IPS-18a (cell line): ENCODE data around the gene C3orf62.

ENCODE experiments used
- H3K27ac ChIP-seq: one replicate; pipeline ENCODE4 v1.5.1; 2013; ENCODE audit warnings: low read length
- H3K27me3 ChIP-seq: one replicate; pipeline ENCODE4 v1.6.1; 2013; ENCODE audit warnings: mild to moderate bottlenecking, low read length; ENCODE audit not compliant: control insufficient read depth, insufficient read depth
- H3K36me3 ChIP-seq: one replicate; pipeline ENCODE4 v1.6.1; 2013; ENCODE audit warnings: low read depth, low read length; ENCODE audit not compliant: control insufficient read depth
- H3K4me1 ChIP-seq: one replicate; pipeline ENCODE4 v1.6.1; 2013; ENCODE audit warnings: low read depth, low read length; ENCODE audit not compliant: control insufficient read depth
- H3K4me3 ChIP-seq: one replicate; pipeline ENCODE4 v1.5.1; 2013; ENCODE audit warnings: low read length
- H3K9ac ChIP-seq: one replicate; pipeline ENCODE4 v1.6.1; 2013; ENCODE audit warnings: mild to moderate bottlenecking, low read length, moderate library complexity
- H3K9me3 ChIP-seq: one replicate; pipeline ENCODE4 v1.6.1; 2013; ENCODE audit warnings: low read depth, low read length; ENCODE audit not compliant: control insufficient read depth

C3orf62 gene

DNA sequence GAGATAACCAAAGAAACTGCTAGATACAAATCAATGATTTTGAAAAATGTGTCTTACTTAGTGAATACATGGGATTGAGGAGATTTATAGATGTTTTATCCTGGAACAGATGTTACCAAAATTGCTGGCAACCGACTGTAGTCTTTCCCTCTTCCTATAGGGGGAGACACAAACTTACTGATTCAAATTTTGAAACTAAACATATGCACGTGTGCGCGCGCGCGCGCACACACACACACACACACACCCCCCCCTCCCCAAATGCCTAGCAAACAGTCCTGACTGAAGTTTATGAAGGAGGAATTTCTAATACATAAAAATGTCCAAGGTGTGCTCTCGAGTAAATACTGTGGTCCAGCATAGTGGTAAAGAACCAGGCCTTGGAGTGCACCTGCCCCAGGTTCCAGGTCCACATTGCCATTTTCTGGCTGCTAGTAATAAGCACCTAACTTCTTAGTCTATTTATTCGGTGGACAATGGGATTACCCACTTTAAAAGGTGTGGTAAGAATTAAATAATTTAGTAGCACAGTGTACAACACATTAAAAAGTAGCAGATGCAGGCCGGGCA is 18.5 kb upstream of the C3orf62 start:
- Histone ChIP-seq H3K9ac (no peak overlapping the region), H3K27ac (no peak overlapping the region), H3K4me1 (no peaks in the 10 kb centered on the region), H3K36me3 (peaks cover 54% of the 10 kb centered on the region), H3K27me3 (no peaks in the 10 kb centered on the region), H3K9me3 (no peaks in the 10 kb centered on the region), H3K4me3 (no peak overlapping the region)

GRCh38 chr3:49294343-49294742 is 17.3 kb upstream of the C3orf62 start:
- H3K27me3 ChIP-seq = no peaks in the 10 kb centered on the region
- no peaks in the 10 kb centered on the region for H3K4me1 ChIP-seq
- H3K9ac ChIP-seq = no peak overlapping the region
- peaks cover 50% of the 10 kb centered on the region for H3K36me3 ChIP-seq
- no peak overlapping the region for H3K27ac ChIP-seq
- no peaks in the 10 kb centered on the region for H3K9me3 ChIP-seq
- H3K4me3 ChIP-seq = no peak overlapping the region

- H3K27me3 ChIP-seq = no peaks in the 10 kb centered on the region
- no peak overlapping the region for H3K27ac ChIP-seq
- H3K4me1 ChIP-seq = no peaks in the 10 kb centered on the region
- peaks cover 43% of the 10 kb centered on the region for H3K36me3 ChIP-seq
- no peak overlapping the region for H3K9ac ChIP-seq
- no peaks in the 10 kb centered on the region for H3K9me3 ChIP-seq
- no peak overlapping the region for H3K4me3 ChIP-seq
Measured at GRCh38 chr3:49283997-49284396, 7.0 kb upstream of the C3orf62 start.

DNA sequence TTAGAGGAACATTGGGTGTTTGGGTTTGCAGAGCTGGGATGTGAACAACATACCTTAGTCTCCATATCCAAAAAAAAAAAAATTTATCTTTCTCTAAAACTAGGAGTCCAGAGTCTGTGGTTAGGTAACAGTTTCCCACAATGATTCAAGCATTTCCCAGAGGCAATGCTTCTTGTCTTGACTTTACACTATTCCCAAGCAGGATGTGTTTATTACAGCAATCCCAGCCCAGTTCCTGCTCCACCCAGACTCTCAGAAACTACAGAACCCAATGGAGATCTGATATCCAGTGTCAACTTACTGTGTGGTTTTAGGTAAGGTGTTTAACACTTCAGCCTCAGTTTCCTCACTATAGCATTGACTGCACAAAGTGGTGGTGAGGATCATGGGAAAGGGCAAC is 2.3 kb upstream of the C3orf62 start:
- Histone ChIP-seq H3K4me3 (no peak overlapping the region), H3K27me3 (no peaks in the 10 kb centered on the region), H3K36me3 (peaks cover 31% of the 10 kb centered on the region), H3K9me3 (no peaks in the 10 kb centered on the region), H3K27ac (no peak overlapping the region), H3K4me1 (no peaks in the 10 kb centered on the region), H3K9ac (no peak overlapping the region)

DNA sequence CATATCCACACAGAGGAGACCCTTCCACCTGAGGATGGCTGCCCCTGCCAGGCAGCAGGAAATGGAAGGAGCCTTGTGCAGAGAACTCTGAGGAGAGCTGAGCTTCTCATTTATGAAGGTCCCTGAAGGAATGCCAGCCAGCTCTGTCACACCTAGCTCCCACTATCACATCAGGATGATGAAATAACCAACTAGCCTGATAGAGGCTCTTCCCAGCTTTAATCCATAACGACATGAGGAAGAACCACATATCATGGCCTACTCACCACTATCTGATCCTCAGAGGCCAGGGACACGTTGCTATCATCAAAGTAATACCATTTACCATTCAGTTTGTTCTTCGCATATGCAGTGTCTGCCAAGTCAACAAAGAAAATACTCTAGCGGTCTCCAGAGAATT is 1.5 kb upstream of the C3orf62 start:
- H3K9me3 ChIP-seq = no peaks in the 10 kb centered on the region
- peaks cover 22% of the 10 kb centered on the region for H3K36me3 ChIP-seq
- H3K9ac ChIP-seq = no peak overlapping the region
- no peak overlapping the region for H3K27ac ChIP-seq
- no peaks in the 10 kb centered on the region for H3K4me1 ChIP-seq
- no peaks in the 10 kb centered on the region for H3K27me3 ChIP-seq
- no peak overlapping the region for H3K4me3 ChIP-seq

- no peak overlapping the region for H3K27ac ChIP-seq
- H3K4me1 ChIP-seq = no peaks in the 10 kb centered on the region
- H3K36me3 ChIP-seq = peaks cover 18% of the 10 kb centered on the region
- no peak overlapping the region for H3K9ac ChIP-seq
- H3K9me3 ChIP-seq = no peaks in the 10 kb centered on the region
- H3K4me3 ChIP-seq = no peak overlapping the region
- H3K27me3 ChIP-seq = no peaks in the 10 kb centered on the region
Measured at GRCh38 chr3:49277383-49277775, 347 bp upstream of the C3orf62 start.

GRCh38 chr3:49273825-49274532 is 3.1 kb downstream of the C3orf62 start:
- no peaks in the 10 kb centered on the region for H3K4me1 ChIP-seq
- no peak overlapping the region for H3K4me3 ChIP-seq
- H3K27ac ChIP-seq = no peak overlapping the region

GRCh38 chr3:49271047-49271446 is 6.0 kb downstream of the C3orf62 start:
- Histone ChIP-seq H3K27me3 (no peaks in the 10 kb centered on the region), H3K27ac (no peak overlapping the region), H3K4me3 (no peak overlapping the region), H3K4me1 (no peaks in the 10 kb centered on the region), H3K36me3 (no peaks in the 10 kb centered on the region), H3K9me3 (no peaks in the 10 kb centered on the region), H3K9ac (no peak overlapping the region)

More at GRCh38 chr3:49273825-49274532, 3.1 kb downstream of the C3orf62 start:
- Histone ChIP-seq H3K9ac (no peak overlapping the region), H3K9me3 (no peaks in the 10 kb centered on the region), H3K27me3 (no peaks in the 10 kb centered on the region), H3K36me3 (peaks cover 5% of the 10 kb centered on the region)

- H3K27me3 ChIP-seq = no peaks in the 10 kb centered on the region
- no peak overlapping the region for H3K4me3 ChIP-seq
- no peaks in the 10 kb centered on the region for H3K36me3 ChIP-seq
- H3K9me3 ChIP-seq = no peaks in the 10 kb centered on the region
- no peak overlapping the region for H3K27ac ChIP-seq
- H3K4me1 ChIP-seq = no peaks in the 10 kb centered on the region
- H3K9ac ChIP-seq = no peak overlapping the region
Measured at GRCh38 chr3:49270156-49270500, 6.9 kb downstream of the C3orf62 start.

GRCh38 chr3:49269443-49270155 is 7.4 kb downstream of the C3orf62 start:
- Histone ChIP-seq H3K4me1 (no peaks in the 10 kb centered on the region), H3K4me3 (no peak overlapping the region), H3K27ac (no peak overlapping the region), H3K27me3 (no peaks in the 10 kb centered on the region), H3K9me3 (no peaks in the 10 kb centered on the region), H3K9ac (no peak overlapping the region), H3K36me3 (no peaks in the 10 kb centered on the region)

DNA sequence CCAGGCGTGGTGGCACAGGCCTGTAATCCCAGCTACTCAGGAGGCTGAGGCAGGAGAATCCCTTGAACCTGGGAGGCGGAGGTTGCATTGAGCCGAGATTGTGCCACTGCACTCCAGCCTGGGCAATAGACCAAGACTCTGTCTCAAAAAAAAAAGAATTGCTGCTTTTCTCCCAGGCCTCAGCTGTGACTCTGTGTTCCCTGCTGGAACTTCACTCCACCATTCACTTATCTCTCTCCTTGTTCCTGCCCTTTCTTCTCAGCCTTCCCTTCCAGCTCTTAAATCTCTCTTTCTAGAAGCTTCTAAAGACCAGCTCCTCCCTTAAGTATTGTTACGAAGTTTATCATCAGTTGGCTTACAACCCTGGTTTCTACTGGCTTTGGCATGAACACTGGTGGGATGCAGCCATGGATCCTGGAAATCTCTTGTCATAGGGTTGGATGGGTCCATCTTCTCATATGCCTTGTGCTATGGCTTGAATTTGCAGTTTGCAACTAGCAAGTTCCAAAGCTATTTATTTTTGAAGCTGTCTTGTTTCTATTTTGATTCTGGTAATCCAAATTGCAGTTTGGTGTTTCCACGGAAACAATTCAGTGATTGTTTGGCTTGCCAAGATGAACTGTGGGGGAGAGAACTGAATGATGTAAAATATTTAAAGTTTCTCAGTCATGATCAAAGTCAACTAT is 10.5 kb downstream of the C3orf62 start:
- Histone ChIP-seq H3K9ac (no peak overlapping the region), H3K27ac (no peak overlapping the region), H3K36me3 (no peaks in the 10 kb centered on the region)

More for the DNA sequence above, 10.5 kb downstream of the C3orf62 start:
- Histone ChIP-seq H3K4me3 (no peak overlapping the region), H3K9me3 (no peaks in the 10 kb centered on the region), H3K4me1 (no peaks in the 10 kb centered on the region), H3K27me3 (no peaks in the 10 kb centered on the region)
